Stomach (tissue), 9 donors: ENCODE results near the gene KCNIP4. TPM values are rescaled to one million over a fixed set of nuclear protein-coding genes. Genes with fewer than 3 reads are reported as not detected.

Source experiments
- DNase-seq, 2 donors: peaks; one replicate each; pipeline versions ENCODE4 v3.0.0 to v3.0.0-alpha.2; 2013 to 2019
- H3K27ac ChIP-seq, 5 donors: fragments of 200-600 bp in 4 of 5; sonication (generic) in 4 of 5; one replicate each; pipeline ENCODE4 v1.5.1; 2013 to 2019; ENCODE audit warnings: mild to moderate bottlenecking in 1 of 5, moderate library complexity in 1 of 5
- H3K27me3 ChIP-seq, 3 donors: fragments of 200-600 bp; sonication (generic); one replicate each; pipeline ENCODE4 v1.5.1; 2017 to 2019; ENCODE audit warnings: mixed run types in 1 of 3
- H3K36me3 ChIP-seq, 4 donors: fragments of 200-600 bp; sonication (generic); 1 replicate in 3 of 4; 2 replicates in 1 of 4; pipeline ENCODE4 v1.5.1; 2016 to 2019
- H3K4me1 ChIP-seq, 4 donors: fragments of 200-600 bp; sonication (generic); one replicate each; pipeline ENCODE4 v1.5.1; 2016 to 2019
- H3K4me3 ChIP-seq, 4 donors: fragments of 200-600 bp; sonication (generic) in 3 of 4; one replicate each; pipeline ENCODE4 v1.5.1; 2016 to 2019; ENCODE audit warnings: mild to moderate bottlenecking in 1 of 4
- H3K9me3 ChIP-seq, 4 donors: fragments of 200-600 bp; sonication (generic); one replicate each; pipeline ENCODE4 v1.5.1; 2016 to 2019
- CTCF ChIP-seq, 7 experiments: fragments of 450-650 bp in 4 of 7; fragments of 200-600 bp in 3 of 7; sonication (generic) in 3 of 7; IDR thresholded peaks; one replicate each; pipeline ENCODE4 v1.5.1; 2016 to 2019; ENCODE audit warnings: antibody characterized with exemption in 7 of 7, control low read depth in 2 of 7, mild to moderate bottlenecking in 1 of 7
- EP300 ChIP-seq: sonication (generic); formaldehyde crosslinking; IDR thresholded peaks from one replicate; pipeline ENCODE4 v1.6.1; 2017; ENCODE audit warnings: antibody characterized with exemption
- POLR2A ChIP-seq, 4 donors: fragments of 450-650 bp; IDR thresholded peaks; one replicate each; pipeline ENCODE4 v1.6.1; 2016; ENCODE audit warnings: antibody characterized with exemption in 4 of 4, control low read depth in 2 of 4, mild to moderate bottlenecking in 1 of 4, moderate library complexity in 1 of 4
- POLR2AphosphoS5 ChIP-seq, 3 donors: sonication (generic); formaldehyde crosslinking; IDR thresholded peaks; one replicate each; pipeline ENCODE4 v1.6.1; 2016; ENCODE audit warnings: antibody characterized with exemption in 3 of 3
- WGBS, 5 donors: extraction: QIAGEN DNeasy Blood & Tissue Kit in 3 of 5; methylation state at CpG; one replicate each; pipeline versions ENCODE4 v1.1.5 to v1.1.7; 2013 to 2018; 5-methylcytosine and 5-hydroxymethylcytosine counted together
- intact Hi-C: fragments of 100-400 bp; cut with DNase I; formaldehyde crosslinking; loops from one replicate; pipeline ENCODE4 v1.15.1; 2023; ENCODE audit warnings: low total_unique reads
- polyA plus RNA-seq, 3 donors: library from polyadenylated mRNA; stranded (reverse); fragments of 200-250 nt; gene quantifications; one replicate each; pipeline ENCODE4 v1.2.3, GENCODE V29; 2013
- total RNA-seq, 5 donors: library from RNA; depleted of rRNA; stranded (reverse); fragments of >200 nt; gene quantifications; one replicate each; pipeline versions ENCODE4 v1.1.0 to v1.2.3, GENCODE V29; 2014 to 2016
- donor health status: healthy with polysubstance abuse.
- donor health status: Bipolar disorder and iron deficiency.
- donor health status: healthy.

The KCNIP4 gene
- total and polyA plus RNA-seq, 8 donors = 0.23 to 1.8 (median 1.3) TPM; not detected in 4

GRCh38 chr4:21002286-21002685 lies 946.3 kb downstream of the KCNIP4 start:
- no peaks in the 10 kb centered on the region for H3K9me3 ChIP-seq
- H3K36me3 ChIP-seq = no peaks in the 10 kb centered on the region
- no peaks in the 10 kb centered on the region for H3K4me1 ChIP-seq
- no peak overlapping the region for H3K27ac ChIP-seq
- no peak overlapping the region for H3K4me3 ChIP-seq
- WGBS, 5 donors = 61 to 83% (median 67%) methylated on average over 5 of the region's 5 CpGs
- DNase-seq = no peak
- no peak for TF ChIP-seq CTCF (IDR thresholded peaks at IDR 0.05)
- no peak for TF ChIP-seq EP300
- no peak for TF ChIP-seq POLR2A (IDR thresholded peaks at IDR 0.05)
- TF ChIP-seq POLR2AphosphoS5 (IDR thresholded peaks at IDR 0.05) = no peak
- intact Hi-C loops = no loop called here
- H3K27me3 ChIP-seq = no peaks in the 10 kb centered on the region

GRCh38 chr4:21001490-21001889 lies 947.1 kb downstream of the KCNIP4 start:
- 16 to 30% (median 17%) methylated on average over 4 of the region's 4 CpGs for WGBS, 5 donors
- no peak overlapping the region for H3K4me3 ChIP-seq
- no peaks in the 10 kb centered on the region for H3K27me3 ChIP-seq
- DNase-seq = no peak
- no peaks in the 10 kb centered on the region for H3K36me3 ChIP-seq
- no peaks in the 10 kb centered on the region for H3K9me3 ChIP-seq
- intact Hi-C loops = no loop called here
- no peaks in the 10 kb centered on the region for H3K4me1 ChIP-seq
- no peak for TF ChIP-seq POLR2A (IDR thresholded peaks at IDR 0.05)
- no peak for TF ChIP-seq POLR2AphosphoS5 (IDR thresholded peaks at IDR 0.05)
- TF ChIP-seq CTCF (IDR thresholded peaks at IDR 0.05) = no peak
- no peak for TF ChIP-seq EP300
- no peak overlapping the region for H3K27ac ChIP-seq

- DNase-seq = no peak
- H3K9me3 ChIP-seq = no peaks in the 10 kb centered on the region
- H3K36me3 ChIP-seq = no peaks in the 10 kb centered on the region
- intact Hi-C loops = no loop called here
- no peak overlapping the region for H3K4me3 ChIP-seq
- no peak overlapping the region for H3K27ac ChIP-seq
- no peaks in the 10 kb centered on the region for H3K4me1 ChIP-seq
- TF ChIP-seq POLR2A (IDR thresholded peaks at IDR 0.05) (no peak), EP300 (no peak), CTCF (IDR thresholded peaks at IDR 0.05) (no peak), POLR2AphosphoS5 (IDR thresholded peaks at IDR 0.05) (no peak)
- H3K27me3 ChIP-seq = no peaks in the 10 kb centered on the region
- 62 to 74% (median 68%) methylated on average over 3 of the region's 3 CpGs for WGBS, 5 donors
Measured at GRCh38 chr4:20997886-20998285, 950.7 kb downstream of the KCNIP4 start.

GRCh38 chr4:20995610-20996009 lies 953.0 kb downstream of the KCNIP4 start:
- H3K27ac ChIP-seq = no peak overlapping the region
- intact Hi-C loops = no loop called here
- DNase-seq = no peak
- TF ChIP-seq CTCF (IDR thresholded peaks at IDR 0.05) (no peak), EP300 (no peak), POLR2A (IDR thresholded peaks at IDR 0.05) (no peak), POLR2AphosphoS5 (IDR thresholded peaks at IDR 0.05) (no peak)
- no peaks in the 10 kb centered on the region for H3K36me3 ChIP-seq
- no peak overlapping the region for H3K4me3 ChIP-seq
- H3K4me1 ChIP-seq = no peaks in the 10 kb centered on the region
- 35 to 61% (median 41%) methylated on average over 4 of the region's 4 CpGs for WGBS, 5 donors
- no peaks in the 10 kb centered on the region for H3K27me3 ChIP-seq
- H3K9me3 ChIP-seq = no peaks in the 10 kb centered on the region
